Heart left ventricle (tissue), 16 donors: Measurements from ENCODE around the gene EVL. TPM values are rescaled to one million over a fixed set of nuclear protein-coding genes. Genes with fewer than 3 reads are reported as not detected.

Experiments
- ATAC-seq, 4 donors: fragments of 200-7000 bp; cut with Tn5 transposase; one replicate each; pipeline ENCODE4 v1.9.1; 2020 to 2022; ENCODE audit warnings: moderate library complexity in 4 of 4, mild to moderate bottlenecking in 3 of 4, moderate number of reproducible peaks in 1 of 4
- DNase-seq, 5 donors: peaks; one replicate each; pipeline ENCODE4 v3.0.0-alpha.2; 2020
- H3K27ac ChIP-seq, 12 donors: fragments of 200-600 bp; sonication (generic) in 4 of 12; one replicate each; pipeline versions ENCODE4 v1.5.0 to v1.8.0; 2016 to 2022; ENCODE audit warnings: mild to moderate bottlenecking in 2 of 12
- H3K27me3 ChIP-seq, 9 donors: fragments of 200-600 bp; sonication (generic) in 2 of 9; one replicate each; pipeline versions ENCODE4 v1.5.1 to v1.8.0; 2016 to 2022; ENCODE audit warnings: mild to moderate bottlenecking in 3 of 9
- H3K36me3 ChIP-seq, 9 donors: fragments of 200-600 bp; sonication (generic) in 2 of 9; one replicate each; pipeline versions ENCODE4 v1.5.0 to v1.8.0; 2018 to 2022; ENCODE audit warnings: mild to moderate bottlenecking in 2 of 9
- H3K4me1 ChIP-seq, 12 donors: fragments of 200-600 bp; sonication (generic) in 4 of 12; one replicate each; pipeline versions ENCODE4 v1.5.0 to v1.8.0; 2016 to 2022; ENCODE audit warnings: mild to moderate bottlenecking in 3 of 12
- H3K4me3 ChIP-seq, 12 donors: fragments of 200-600 bp; sonication (generic) in 4 of 12; one replicate each; pipeline versions ENCODE4 v1.5.0 to v1.8.0; 2017 to 2022; ENCODE audit warnings: mild to moderate bottlenecking in 9 of 12, moderate library complexity in 4 of 12
- H3K9me3 ChIP-seq, 12 donors: fragments of 200-600 bp; sonication (generic) in 4 of 12; one replicate each; pipeline versions ENCODE4 v1.5.0 to v1.8.0; 2016 to 2022; ENCODE audit warnings: mild to moderate bottlenecking in 1 of 12
- POLR2A ChIP-seq, 2 donors: fragments of 450-650 bp; IDR thresholded peaks; one replicate each; pipeline ENCODE4 v1.6.1; 2017; ENCODE audit warnings: antibody characterized with exemption in 2 of 2, mild to moderate bottlenecking in 2 of 2, moderate library complexity in 2 of 2
- WGBS, 4 donors: extraction: QIAGEN DNeasy Blood & Tissue Kit in 2 of 4; methylation state at CpG; one replicate each; pipeline versions ENCODE4 v1.1.5 to v1.1.7; 2013 to 2018; 5-methylcytosine and 5-hydroxymethylcytosine counted together
- intact Hi-C, 10 donors: fragments of 100-400 bp; cut with DNase I; formaldehyde crosslinking; loops; one replicate each; pipeline versions ENCODE4 v1.11.1 to v1.14.2; 2022
- polyA plus RNA-seq, 2 donors: library from polyadenylated mRNA; stranded (reverse); fragments of 200-250 nt; gene quantifications; one replicate each; pipeline ENCODE4 v1.2.3, GENCODE V29; 2013
- total RNA-seq, 9 donors: library from RNA; depleted of rRNA in 2 of 9; stranded (reverse); fragments of >200 nt in 2 of 9; fragmentation: NEBNext Ultra II Directional in 3 of 9; extraction: Animal tissue kit (Norgen Biotek cat#: 25700) in 3 of 9; gene quantifications; one replicate each; pipeline versions ENCODE4 v1.1.0 to v1.2.4, GENCODE V29; 2016 to 2023
- TF ChIP-seq, protein P1 (sequence below), 12 donors: fragments of 200-600 bp; sonication (generic) in 4 of 12; IDR thresholded peaks; one replicate each; pipeline versions ENCODE4 v1.5.0 to v1.8.0; 2018 to 2022; ENCODE audit warnings: antibody characterized with exemption in 12 of 12, mild to moderate bottlenecking in 5 of 12
- donor health status: ischemic (EF 13 %, LVEDD 7.1; RV severe dilation, severe dysfunction).
- donor health status: healthy with polysubstance abuse.
- donor health status: DM: no; HTN: yes; CAD: no.
- donor health status: DM: no; HTN: no; CAD: no.
- donor health status: ischemic (EF 25% LVEDD 6.9; RV normal size, moderate dysfunction).
- donor health status: ischemic (EF 25% LVEDD 5.7; RV mildly dilated, moderate dysfunction).
- donor health status: healthy.
- donor health status: DM: yes; HTN: yes; CAD: no.
- donor health status: ischemic (EF 35%, LVEDD 5.7; RV mildly dilated, moderate dysfunction).
- donor health status: nonischemic (EF 11% LVEDD 7.7; RV severe dilation, severe dysfunction).
- donor health status: DM: yes; HTN: yes; CAD: no.
- donor health status: PGD.
- donor health status: ischemic (EF 29% LVEDD 5.4; RV normal size, mild dysfunction).
- donor health status: nonischemic (EF 23%, LVEDD 6.1; RV moderate dilation, normal function).

Gene EVL
- total and polyA plus RNA-seq, 11 donors, result 23.8 to 116 (median 39.9) TPM

DNA sequence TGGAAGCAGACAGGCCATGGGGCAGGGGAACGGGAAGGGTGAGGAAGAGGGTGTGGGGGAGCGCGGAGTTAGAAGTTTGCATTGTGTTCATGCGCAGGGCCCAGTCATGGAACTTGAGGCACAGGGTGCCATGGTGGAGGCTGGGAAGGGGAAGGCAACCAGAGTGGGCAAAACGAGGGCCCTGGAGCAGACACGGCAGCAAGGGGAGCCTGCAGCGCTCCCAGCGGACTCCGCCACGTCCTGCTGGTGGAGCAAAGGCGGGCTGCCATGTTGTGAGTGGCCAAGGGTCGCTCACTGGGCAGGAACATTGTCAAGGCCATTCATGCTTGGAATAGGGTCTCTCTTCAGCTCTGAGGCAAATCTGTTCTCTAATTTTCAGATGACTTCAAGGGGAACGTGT, 73.7 kb downstream of the EVL start:
- WGBS, 4 donors, result 92 to 98% (median 96%) methylated on average over 12 to 13 of the region's 13 CpGs
- no peak for DNase-seq
- no peak overlapping the region for H3K4me3 ChIP-seq
- H3K4me1 ChIP-seq, result peaks cover 0 to 28% (median 19%) of the 10 kb centered on the region in 12 donors
- H3K9me3 ChIP-seq, result no peaks in the 10 kb centered on the region
- H3K36me3 ChIP-seq, result peaks cover 0 to 74% (median 13%) of the 10 kb centered on the region in 9 donors
- TF ChIP-seq, protein P1, sequence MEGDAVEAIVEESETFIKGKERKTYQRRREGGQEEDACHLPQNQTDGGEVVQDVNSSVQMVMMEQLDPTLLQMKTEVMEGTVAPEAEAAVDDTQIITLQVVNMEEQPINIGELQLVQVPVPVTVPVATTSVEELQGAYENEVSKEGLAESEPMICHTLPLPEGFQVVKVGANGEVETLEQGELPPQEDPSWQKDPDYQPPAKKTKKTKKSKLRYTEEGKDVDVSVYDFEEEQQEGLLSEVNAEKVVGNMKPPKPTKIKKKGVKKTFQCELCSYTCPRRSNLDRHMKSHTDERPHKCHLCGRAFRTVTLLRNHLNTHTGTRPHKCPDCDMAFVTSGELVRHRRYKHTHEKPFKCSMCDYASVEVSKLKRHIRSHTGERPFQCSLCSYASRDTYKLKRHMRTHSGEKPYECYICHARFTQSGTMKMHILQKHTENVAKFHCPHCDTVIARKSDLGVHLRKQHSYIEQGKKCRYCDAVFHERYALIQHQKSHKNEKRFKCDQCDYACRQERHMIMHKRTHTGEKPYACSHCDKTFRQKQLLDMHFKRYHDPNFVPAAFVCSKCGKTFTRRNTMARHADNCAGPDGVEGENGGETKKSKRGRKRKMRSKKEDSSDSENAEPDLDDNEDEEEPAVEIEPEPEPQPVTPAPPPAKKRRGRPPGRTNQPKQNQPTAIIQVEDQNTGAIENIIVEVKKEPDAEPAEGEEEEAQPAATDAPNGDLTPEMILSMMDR (IDR thresholded peaks at IDR 0.05), result no peak
- no peak for TF ChIP-seq POLR2A (IDR thresholded peaks at IDR 0.05)
- no peak for ATAC-seq
- H3K27ac ChIP-seq, result no peak overlapping the region
- no peaks in the 10 kb centered on the region for H3K27me3 ChIP-seq
- intact Hi-C loops, result no loop called here

DNA sequence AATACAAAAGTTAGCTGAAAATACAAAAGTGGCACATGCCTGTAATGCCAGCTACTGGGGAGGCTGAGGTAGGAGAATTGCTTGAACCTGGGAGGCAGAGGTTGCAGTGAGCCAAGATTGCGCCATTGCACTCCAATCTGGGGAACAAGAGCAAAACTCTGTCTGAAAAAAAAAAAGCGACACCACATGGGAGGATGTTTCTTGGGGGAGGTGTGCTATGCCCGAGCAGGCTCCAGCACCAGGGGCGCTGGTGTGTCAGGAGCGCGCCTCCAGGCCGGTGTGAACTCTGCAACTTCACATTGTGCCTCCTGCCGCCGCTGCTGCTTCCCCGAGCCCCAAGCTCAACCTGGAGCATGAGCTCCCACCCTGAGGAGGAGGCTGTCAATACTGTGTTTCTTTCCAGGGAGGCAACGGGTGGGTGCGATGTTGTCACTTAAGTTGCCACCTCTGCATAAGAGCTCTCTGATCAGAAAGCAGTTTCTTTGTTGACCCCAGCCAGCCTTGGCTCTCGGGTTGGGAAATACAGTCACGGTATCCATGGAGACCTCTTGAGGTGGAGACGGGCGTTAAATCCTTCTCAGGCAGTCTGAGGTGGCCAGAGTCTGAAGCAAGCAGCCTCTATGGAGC, 75.3 kb downstream of the EVL start:
- TF ChIP-seq POLR2A (IDR thresholded peaks at IDR 0.05), result no peak
- TF ChIP-seq, protein P1 (IDR thresholded peaks at IDR 0.05), result no peak
- WGBS, 4 donors, result 80 to 86% (median 85%) methylated on average over 15 to 16 of the region's 16 CpGs
- no peak for ATAC-seq
- Histone ChIP-seq H3K27me3 (no peaks in the 10 kb centered on the region), H3K36me3 (peaks cover 0 to 58% (median 2%) of the 10 kb centered on the region in 9 donors), H3K4me3 (no peak overlapping the region), H3K27ac (peak overlapping the region in 4 of 12 donors; percentile 62 to 86 (median 82)), H3K9me3 (no peaks in the 10 kb centered on the region), H3K4me1 (peaks cover 0 to 43% (median 24%) of the 10 kb centered on the region in 12 donors)
- intact Hi-C loops, result no loop called here
- no peak for DNase-seq

DNA sequence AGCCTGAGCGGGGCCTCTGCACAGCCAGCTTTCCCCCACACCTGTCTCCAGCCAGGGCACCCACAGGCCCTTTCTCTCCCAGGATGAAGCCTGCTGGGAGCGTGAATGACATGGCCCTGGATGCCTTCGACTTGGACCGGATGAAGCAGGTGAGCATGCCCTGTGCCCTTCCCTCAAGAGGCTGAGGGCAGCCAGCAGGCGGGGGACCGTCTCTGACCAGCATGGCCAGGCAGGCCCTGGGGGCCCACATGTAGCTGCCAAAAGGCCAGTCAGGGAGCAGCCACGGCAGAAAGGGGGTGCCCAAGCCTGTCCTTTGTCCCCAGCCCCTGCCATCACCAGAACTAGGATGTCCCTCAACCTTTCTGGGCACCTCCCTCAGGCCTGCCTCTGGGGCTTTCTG, 75.9 kb downstream of the EVL start:
- Histone ChIP-seq H3K4me1 (peaks cover 0 to 46% (median 24%) of the 10 kb centered on the region in 12 donors), H3K27ac (peak overlapping the region in 8 of 12 donors; percentile 60 to 86 (median 78)), H3K27me3 (no peaks in the 10 kb centered on the region), H3K9me3 (no peaks in the 10 kb centered on the region), H3K36me3 (peaks cover 0 to 53% (median 2%) of the 10 kb centered on the region in 9 donors), H3K4me3 (no peak overlapping the region)
- intact Hi-C loops, result no loop called here
- ATAC-seq (no peak), DNase-seq (no peak)
- WGBS, 4 donors, result 82 to 96% (median 92%) methylated on average over 4 to 7 of the region's 7 CpGs
- TF ChIP-seq, protein P1 (IDR thresholded peaks at IDR 0.05), result no peak
- TF ChIP-seq POLR2A (IDR thresholded peaks at IDR 0.05), result no peak

DNA sequence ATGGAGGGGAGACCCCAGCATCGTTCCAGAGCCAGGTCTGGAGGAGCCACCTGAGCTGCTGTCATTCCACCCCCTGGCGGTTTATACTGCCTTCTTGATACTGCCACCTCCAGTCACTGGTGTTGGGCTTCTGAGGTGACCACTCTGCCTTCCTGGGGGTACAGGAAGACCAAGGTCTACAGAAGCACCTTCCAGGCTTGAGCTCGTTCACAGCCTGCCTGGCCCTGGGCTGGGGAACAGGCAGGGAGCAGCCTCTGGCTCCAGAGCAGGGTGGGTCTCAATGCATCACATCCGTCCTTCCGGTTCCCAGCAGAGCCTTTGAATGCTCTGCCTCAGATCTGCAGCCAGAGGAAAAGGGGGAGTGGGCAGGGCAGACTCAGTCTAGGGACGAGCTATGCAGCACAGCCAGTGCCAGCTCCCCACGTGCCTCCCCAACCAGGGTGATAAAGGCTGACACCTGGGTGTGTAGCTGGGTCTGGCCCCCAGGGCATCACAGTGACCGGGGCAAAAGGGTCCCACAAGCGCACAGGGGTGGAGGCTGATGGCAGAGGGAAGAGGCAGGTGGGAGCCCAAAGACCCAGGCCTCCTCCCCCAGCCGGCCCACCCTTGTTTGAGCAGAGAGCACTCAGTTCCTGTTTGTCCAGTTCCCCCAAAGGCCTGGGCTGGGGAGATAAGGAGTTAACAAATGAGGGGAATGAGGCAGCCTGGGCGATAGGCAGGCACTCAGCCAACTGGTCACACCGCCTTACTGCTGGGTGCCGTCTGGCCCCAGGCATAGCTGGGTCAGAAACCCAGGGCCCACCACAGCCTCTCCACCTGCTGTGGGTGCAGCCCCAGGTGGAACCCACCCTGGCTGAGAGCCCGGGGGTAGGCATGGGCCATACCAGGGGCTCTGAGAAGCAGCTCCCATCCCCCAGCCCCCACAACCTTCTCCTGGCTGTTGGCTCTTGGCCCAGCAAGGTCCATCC, 77.1 kb downstream of the EVL start:
- 20 to 43% (median 30%) methylated on average over 11 to 14 of the region's 14 CpGs for WGBS, 4 donors
- DNase-seq (peak in 4 of 5 donors; percentile 60 to 81 (median 76)), ATAC-seq (peak; percentile 65 to 91 (median 70))
- Histone ChIP-seq H3K4me3 (peak overlapping the region in 1 of 12 donors; percentile 20), H3K36me3 (peaks cover 0 to 42% (median 2%) of the 10 kb centered on the region in 9 donors), H3K4me1 (peaks cover 0 to 46% (median 26%) of the 10 kb centered on the region in 12 donors), H3K27ac (peak overlapping the region; percentile 44 to 86 (median 68)), H3K9me3 (no peaks in the 10 kb centered on the region), H3K27me3 (no peaks in the 10 kb centered on the region)
- intact Hi-C loops, result no loop called here
- TF ChIP-seq, protein P1 (IDR thresholded peaks at IDR 0.05), result no peak
- TF ChIP-seq POLR2A (IDR thresholded peaks at IDR 0.05), result peak in 1 of 2 donors; percentile 37
